GM21723 (cell line): ENCODE data around the gene RGSL1.
"Not testable (repeated sequence)": the region's sequence is repeated elsewhere in the genome, so short reads cannot be mapped to it uniquely, and the experiment has no call there.

Source experiments
- ATAC-seq: cut with Tn5 transposase; IDR thresholded peaks from one replicate; pipeline ENCODE4 v1.9.1; 2021; ENCODE audit warnings: mild to moderate bottlenecking, moderate library complexity; ENCODE audit not compliant: unreplicated experiment

Gene RGSL1

GRCh38 chr1:182446033-182446669 lies 3.8 kb upstream of the RGSL1 start:
- ATAC-seq, result peak; percentile 70

DNA sequence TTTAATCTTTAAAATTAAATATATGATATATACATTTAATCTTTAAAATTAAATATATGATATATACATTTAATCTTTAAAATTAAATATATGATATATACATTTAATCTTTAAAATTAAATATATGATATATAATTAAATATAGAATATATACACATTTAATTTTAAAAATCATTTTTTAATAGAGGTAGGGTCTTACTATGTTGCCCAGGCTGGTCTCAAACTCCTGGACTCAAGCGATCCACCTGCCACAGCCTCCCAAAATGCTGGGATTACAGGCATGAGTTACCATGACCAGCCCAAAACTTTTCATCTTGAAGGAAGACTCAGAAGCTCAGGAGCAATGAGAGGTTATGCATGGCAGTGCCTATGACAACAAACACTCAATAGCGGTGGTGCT lies 2.8 kb upstream of the RGSL1 start:
- ATAC-seq, result not testable (repeated sequence)

DNA sequence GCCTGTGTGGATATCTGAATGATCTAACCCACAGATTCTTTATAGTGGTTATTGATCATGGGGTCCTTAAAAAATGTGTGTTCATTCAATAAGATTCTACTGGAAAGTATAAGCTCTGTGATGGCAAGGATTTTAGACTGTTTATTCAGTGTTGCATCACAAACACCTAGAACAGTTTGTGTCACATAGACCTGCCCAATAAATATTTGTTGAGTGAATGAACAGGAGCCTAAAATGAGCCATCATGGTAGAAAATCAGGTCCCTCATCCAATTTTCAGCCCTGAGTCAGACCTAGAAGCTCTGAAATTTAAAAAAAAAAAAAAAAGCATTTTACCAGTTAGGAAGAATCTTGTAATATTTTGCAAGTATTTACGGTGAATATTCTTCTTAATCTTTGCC lies 2.3 kb upstream of the RGSL1 start:
- no peak for ATAC-seq

GRCh38 chr1:182453631-182454030 lies 3.7 kb downstream of the RGSL1 start:
- ATAC-seq, result no peak

- no peak for ATAC-seq
Observed at GRCh38 chr1:182457844-182458243, 7.9 kb downstream of the RGSL1 start.

GRCh38 chr1:182459949-182460348 lies 10.0 kb downstream of the RGSL1 start:
- ATAC-seq, result no peak

DNA sequence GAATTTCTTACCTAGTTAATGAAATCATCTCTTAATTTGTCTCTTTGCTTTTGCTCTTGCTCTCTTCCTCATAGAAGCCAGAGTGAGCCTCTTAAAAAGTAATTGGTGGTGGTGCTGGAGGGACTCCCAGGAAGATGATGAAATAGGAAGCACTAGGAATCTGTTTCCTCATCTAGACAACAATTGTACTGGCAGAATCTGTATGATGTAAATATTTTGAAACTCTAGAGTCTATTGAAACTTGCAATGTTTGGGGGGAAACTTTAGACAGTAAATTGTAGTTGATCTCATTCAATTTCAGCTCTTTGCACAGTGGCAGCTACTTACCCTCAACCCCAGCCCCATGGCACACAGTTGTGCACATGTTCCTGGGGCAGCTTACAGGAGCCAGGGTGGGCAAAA lies 10.6 kb downstream of the RGSL1 start:
- no peak for ATAC-seq

DNA sequence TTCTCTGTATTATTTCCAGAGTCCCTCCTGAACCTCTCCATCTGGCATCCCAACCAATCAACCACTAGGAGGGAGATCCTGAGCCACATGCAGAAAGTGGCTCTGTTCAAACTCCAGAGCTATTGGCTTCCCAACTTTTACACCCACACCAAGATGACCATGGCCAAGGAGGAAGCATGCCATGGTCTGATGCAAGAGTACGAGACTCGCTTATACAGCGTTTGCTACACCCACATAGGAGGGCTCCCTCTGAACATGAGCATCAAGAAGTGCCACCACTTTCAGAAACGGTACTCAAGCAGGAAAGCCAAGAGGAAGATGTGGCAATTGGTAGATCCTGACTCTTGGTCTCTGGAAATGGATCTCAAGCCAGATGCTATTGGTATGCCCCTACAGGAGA lies 23.6 kb downstream of the RGSL1 start:
- ATAC-seq, result no peak

GRCh38 chr1:182476625-182477024 lies 26.7 kb downstream of the RGSL1 start:
- no peak for ATAC-seq

DNA sequence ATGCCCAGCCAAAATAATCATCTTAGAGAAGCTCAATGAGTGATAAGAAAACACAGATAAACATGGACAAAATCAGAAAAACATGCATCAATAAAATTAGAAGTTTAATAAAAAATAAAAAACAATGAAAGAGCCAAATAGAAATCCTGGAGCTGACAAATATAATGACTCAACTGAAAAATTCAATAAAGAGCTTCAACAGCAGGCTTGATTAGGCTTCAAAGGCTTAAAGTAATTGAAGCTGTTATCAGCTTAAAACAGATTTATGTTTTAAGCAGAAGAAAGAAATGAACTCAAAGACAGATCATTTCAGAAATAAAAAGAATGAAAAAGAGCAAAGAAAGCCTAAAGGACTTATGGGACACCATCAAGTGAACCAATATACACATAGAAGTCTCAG lies 28.3 kb downstream of the RGSL1 start:
- no peak for ATAC-seq

GRCh38 chr1:182484067-182484466 lies 34.1 kb downstream of the RGSL1 start:
- peak; percentile 8 for ATAC-seq

GRCh38 chr1:182484531-182485257 lies 34.7 kb downstream of the RGSL1 start:
- peak; percentile 97 for ATAC-seq

- no peak for ATAC-seq
Observed at GRCh38 chr1:182485861-182486260, 35.9 kb downstream of the RGSL1 start.

- no peak for ATAC-seq
Observed at GRCh38 chr1:182488803-182489202, 38.9 kb downstream of the RGSL1 start.

DNA sequence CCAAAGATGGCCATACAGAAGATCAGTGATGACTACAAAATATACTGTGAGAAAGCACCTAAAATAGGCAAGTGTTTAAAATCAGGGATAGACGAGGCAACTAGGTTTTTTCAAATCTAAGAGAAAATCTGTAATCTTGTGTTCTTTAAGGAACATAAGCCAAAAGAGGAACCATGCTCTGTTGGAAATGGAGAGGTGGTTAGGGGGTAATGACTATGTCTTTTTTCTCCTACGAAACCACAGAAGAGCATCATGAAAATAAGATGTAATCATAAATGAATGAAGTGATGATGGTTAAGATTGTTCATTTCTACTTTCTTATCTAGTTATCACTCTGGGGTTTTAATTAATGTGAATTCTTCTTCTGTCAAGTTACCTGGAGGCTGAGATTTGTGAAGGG lies 43.1 kb downstream of the RGSL1 start:
- no peak for ATAC-seq

DNA sequence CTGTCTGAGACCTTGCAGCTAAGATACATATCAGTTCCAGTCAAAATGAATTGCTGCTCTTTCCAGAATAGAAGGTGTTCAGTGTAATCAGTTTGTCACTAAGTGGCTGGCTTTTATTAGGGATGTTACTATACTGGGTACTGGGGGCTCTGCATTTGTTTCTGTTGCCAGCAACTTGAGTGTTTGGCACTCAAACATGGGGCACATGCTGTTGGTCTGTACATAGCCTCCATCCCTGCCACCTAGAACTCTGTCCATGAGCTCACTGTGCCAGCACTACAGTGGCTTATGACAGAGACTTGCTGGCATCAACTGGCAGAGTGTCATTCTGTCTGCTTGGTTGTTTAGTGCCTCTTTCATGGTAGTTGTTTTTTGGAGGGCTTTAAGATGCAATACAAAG lies 45.1 kb downstream of the RGSL1 start:
- ATAC-seq, result no peak

DNA sequence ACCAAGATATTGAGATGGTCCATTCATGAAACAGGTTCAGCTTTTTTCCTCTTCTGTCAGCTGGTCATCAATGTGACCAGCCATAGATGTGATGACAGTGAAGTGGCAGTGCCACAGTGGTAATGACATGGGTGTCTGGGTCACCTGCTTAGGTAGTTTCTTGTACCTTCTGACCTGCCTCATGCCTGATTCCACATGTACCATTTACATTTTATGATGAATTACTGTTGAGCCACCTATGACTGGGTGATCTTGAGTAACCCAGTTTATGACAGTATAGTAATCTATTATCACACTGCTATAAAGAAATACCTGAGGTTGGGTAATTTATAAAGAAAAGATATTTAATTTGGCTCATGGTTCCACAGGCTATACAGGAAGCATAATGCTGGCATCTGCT lies 45.7 kb downstream of the RGSL1 start:
- no peak for ATAC-seq

DNA sequence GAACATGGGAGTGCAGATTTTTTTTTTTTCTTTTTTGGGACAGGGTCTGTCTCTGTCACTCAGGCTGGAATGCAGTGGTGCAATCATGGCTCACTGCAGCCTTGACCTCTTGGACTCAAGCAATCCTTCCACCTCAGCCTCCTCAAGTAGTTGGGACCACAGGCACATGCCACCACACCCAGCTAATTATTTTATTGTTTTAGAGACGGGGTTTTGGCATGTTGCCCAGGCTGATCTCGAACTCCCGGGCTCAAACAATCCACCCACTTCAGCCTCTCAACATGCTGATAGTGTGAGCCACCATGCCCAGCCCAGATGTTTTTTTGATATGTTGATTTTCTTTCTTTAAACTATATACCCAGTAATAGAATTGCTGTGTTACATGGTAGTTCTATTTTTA lies 57.7 kb downstream of the RGSL1 start:
- ATAC-seq, result no peak

DNA sequence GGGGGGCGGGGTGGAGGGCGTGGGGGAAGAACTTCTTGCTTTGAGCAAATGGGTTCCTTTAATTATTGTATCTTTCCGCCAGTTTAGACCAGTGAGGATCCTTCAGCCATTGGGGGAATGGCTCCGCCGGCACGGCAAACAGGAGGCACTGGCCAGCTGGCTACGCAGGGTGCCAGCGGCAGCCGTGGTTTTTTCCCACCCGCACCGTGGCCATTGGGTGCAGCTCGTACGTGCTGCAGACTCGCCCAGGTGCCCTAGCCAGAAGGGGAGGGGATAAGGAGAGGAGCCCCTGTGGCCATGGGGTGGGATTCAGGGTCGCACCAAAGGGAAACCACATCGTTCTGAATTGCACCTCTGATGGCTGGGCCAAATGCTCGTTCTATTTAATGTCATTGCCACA lies 65.6 kb downstream of the RGSL1 start:
- ATAC-seq, result no peak

- no peak for ATAC-seq
Observed at GRCh38 chr1:182520736-182521135, 70.8 kb downstream of the RGSL1 start.

GRCh38 chr1:182525342-182525741 lies 75.4 kb downstream of the RGSL1 start:
- ATAC-seq, result no peak

- ATAC-seq, result no peak
Observed at GRCh38 chr1:182527680-182528079, 77.7 kb downstream of the RGSL1 start.

- not testable (repeated sequence) for ATAC-seq
Observed at GRCh38 chr1:182528206-182528605, 78.3 kb downstream of the RGSL1 start.
